ENCODE results near the gene FARSA.
"Not testable (repeated sequence)": the region's sequence is repeated elsewhere in the genome, so short reads cannot be mapped to it uniquely, and the experiment has no call there.

Gene FARSA

GRCh38 chr19:12953799-12954611 lies 20.5 kb upstream of the FARSA start:
- DNase-seq (ENCODE audit: low read depth), result no peak

GRCh38 chr19:12953138-12953798 lies 19.8 kb upstream of the FARSA start:
- no peak for DNase-seq (ENCODE audit: low read depth)

DNA sequence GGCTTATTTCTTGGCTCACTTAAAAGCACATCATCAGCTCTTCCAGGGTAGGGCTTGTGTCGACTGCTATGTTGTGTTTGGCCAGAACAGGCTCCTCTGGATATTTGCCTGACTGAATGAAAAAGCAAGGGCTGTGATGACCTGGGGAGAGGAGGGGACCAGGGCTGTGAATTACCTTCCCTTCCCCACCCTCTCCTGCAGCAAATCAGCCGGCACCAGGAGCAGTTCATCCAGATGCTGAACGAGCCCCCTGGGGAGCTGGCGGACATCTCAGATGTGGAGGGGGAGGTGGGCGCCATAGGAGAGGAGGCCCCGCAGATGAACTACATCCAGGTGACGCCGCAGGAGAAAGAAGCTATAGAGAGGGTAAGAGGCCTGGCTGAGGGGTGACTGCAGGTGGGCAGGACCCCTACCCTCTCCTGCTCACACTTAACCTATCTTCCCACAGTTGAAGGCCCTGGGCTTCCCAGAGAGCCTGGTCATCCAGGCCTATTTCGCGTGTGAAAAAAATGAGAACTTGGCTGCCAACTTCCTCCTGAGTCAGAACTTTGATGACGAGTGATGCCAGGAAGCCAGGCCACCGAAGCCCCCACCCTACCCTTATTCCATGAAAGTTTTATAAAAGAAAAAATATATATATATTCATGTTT lies 19.1 kb upstream of the FARSA start:
- no peak for DNase-seq (ENCODE audit: low read depth)

- not testable (repeated sequence) for DNase-seq (ENCODE audit: low read depth)
These were observed 18.5 kb upstream of the FARSA start for GRCh38 chr19:12952050-12952449.

- DNase-seq (ENCODE audit: low read depth), result no peak
These were observed 16.1 kb upstream of the FARSA start for GRCh38 chr19:12949363-12950283.

DNA sequence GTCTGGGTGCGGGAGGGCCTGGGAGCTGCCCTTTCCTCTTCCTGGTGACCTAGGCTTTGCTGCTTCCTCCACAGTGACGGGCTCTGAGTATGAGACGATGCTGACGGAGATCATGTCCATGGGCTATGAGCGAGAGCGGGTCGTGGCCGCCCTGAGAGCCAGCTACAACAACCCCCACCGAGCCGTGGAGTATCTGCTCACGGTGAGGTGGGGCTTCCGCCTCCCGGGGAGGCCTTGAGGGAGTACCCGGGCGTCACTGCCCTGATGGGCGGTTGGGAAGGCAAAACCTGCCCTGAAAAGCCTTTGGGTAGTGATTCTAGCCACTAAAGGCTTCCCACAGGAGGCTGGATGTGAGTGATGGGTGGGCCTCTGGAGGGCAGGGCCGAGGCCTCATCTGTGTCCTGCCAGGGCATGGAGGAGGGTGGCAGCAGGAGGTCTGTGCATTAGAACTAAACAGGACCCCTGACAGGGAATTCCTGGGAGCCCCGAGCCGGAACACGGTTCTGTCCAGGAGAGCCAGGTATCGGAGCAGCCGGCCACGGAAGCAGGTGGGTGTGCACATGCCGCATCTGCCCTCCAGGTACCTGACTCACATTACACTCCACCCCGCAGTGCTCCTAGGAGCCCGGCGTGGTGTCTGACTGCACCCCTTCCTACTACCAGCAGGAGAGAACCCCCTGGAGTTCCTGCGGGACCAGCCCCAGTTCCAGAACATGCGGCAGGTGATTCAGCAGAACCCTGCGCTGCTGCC lies 15.3 kb upstream of the FARSA start:
- no peak for DNase-seq (ENCODE audit: low read depth)

GRCh38 chr19:12947702-12948611 lies 14.4 kb upstream of the FARSA start:
- no peak for DNase-seq (ENCODE audit: low read depth)

DNA sequence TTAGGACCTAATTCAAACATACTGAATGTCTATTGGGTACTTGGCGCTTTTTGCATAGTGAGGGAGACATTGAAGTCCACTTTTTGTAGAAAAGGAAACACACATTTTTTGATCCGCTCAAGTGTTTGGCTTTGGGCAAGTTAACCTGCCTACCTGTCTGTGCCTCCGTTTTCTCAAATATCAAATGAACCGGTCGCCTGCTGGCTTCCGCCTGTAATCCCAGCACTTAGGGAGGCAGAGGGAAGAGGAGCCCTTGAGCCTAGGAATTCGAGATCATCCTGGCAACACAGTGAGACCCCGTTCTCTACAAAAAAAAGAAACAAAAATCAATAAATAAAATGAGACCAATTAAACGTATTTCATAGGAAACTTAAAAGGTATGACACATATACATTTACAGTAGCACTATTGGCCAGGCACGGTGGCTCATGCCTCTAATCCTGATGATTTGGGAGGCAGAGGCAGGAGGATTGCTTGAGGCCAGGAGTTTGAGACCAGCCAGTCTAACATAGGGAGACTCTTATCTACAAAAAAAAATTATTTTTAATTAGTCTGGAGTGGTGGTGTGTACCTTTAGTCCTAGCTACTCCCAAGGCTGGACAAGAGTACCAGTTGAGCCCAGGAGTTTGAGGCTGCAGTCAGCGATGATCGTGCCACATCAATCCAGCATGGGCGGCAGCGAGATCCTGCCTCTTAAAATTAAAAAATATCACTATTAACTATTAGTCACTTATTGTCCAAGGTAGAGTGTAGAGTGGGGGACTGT lies 13.4 kb upstream of the FARSA start:
- no peak for DNase-seq (ENCODE audit: low read depth)

DNA sequence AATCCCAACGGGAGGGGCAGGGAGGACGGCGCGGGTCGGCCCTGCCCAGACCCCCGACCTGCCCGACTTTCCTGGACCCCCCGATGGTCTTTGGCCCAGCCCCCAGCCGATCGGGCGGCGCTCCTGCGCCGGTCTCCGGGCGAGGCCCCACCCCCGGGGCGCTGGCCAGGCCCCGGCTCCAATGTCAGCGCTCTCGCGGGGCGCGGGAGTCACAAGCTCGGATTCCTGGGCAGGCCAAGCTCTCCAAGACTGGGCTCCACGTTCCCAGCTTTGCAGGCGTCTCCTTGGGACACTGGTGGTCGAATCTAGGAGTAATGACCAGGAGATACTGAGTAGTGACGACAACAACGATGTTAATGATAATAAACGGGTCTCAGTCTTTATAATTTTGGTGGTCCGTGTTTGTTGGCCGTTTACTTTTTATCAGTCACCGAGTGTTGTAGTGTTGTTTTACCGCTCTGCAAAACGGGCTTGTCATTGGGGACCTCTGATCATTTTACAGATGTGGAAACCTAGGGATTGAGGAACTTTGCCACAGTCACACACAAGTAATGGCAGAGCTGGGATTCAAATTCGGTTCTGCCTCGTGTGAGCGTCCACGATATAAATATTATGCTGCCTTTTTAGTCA lies 12.7 kb upstream of the FARSA start:
- DNase-seq (ENCODE audit: low read depth), result peak; percentile 41

- DNase-seq (ENCODE audit: low read depth), result peak; percentile 97
These were observed 12.1 kb upstream of the FARSA start, which contains the start of gene RAD23A for GRCh38 chr19:12945479-12946091. TSS of gene RAD23A (plus strand) at chr19:12945862. CDS start at chr19:12945949, 87 bp downstream.

DNA sequence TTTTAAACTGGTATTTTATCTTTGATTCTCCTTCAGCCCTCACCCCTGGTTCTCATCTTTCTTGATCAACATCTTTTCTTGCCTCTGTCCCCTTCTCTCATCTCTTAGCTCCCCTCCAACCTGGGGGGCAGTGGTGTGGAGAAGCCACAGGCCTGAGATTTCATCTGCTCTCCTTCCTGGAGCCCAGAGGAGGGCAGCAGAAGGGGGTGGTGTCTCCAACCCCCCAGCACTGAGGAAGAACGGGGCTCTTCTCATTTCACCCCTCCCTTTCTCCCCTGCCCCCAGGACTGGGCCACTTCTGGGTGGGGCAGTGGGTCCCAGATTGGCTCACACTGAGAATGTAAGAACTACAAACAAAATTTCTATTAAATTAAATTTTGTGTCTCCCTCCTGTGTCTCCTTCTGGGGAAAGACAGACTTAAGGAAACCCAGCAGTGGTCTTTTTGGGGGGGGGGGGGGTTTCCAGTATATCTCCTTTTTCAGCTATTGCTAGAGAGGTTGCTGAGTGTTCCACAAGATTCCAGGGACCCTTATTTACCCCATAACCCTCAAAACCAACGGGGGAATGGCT lies 10.7 kb upstream of the FARSA start:
- DNase-seq (ENCODE audit: low read depth), result no peak

DNA sequence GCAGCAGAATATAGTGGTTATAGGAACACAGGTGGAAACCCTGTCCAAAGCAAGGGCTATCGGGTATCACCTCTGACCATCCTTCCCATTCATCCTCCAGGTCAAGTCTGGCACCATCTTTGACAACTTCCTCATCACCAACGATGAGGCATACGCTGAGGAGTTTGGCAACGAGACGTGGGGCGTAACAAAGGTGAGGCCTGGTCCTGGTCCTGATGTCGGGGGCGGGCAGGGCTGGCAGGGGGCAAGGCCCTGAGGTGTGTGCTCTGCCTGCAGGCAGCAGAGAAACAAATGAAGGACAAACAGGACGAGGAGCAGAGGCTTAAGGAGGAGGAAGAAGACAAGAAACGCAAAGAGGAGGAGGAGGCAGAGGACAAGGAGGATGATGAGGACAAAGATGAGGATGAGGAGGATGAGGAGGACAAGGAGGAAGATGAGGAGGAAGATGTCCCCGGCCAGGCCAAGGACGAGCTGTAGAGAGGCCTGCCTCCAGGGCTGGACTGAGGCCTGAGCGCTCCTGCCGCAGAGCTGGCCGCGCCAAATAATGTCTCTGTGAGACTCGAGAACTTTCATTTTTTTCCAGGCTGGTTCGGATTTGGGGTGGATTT lies 10.0 kb upstream of the FARSA start:
- DNase-seq (ENCODE audit: low read depth), result no peak

GRCh38 chr19:12940897-12941296 lies 7.4 kb upstream of the FARSA start:
- no peak for DNase-seq (ENCODE audit: low read depth)

- no peak for DNase-seq (ENCODE audit: low read depth)
These were observed 6.5 kb upstream of the FARSA start for GRCh38 chr19:12939975-12940423.

- DNase-seq (ENCODE audit: low read depth), result no peak
These were observed 5.5 kb upstream of the FARSA start for GRCh38 chr19:12938779-12939601.

DNA sequence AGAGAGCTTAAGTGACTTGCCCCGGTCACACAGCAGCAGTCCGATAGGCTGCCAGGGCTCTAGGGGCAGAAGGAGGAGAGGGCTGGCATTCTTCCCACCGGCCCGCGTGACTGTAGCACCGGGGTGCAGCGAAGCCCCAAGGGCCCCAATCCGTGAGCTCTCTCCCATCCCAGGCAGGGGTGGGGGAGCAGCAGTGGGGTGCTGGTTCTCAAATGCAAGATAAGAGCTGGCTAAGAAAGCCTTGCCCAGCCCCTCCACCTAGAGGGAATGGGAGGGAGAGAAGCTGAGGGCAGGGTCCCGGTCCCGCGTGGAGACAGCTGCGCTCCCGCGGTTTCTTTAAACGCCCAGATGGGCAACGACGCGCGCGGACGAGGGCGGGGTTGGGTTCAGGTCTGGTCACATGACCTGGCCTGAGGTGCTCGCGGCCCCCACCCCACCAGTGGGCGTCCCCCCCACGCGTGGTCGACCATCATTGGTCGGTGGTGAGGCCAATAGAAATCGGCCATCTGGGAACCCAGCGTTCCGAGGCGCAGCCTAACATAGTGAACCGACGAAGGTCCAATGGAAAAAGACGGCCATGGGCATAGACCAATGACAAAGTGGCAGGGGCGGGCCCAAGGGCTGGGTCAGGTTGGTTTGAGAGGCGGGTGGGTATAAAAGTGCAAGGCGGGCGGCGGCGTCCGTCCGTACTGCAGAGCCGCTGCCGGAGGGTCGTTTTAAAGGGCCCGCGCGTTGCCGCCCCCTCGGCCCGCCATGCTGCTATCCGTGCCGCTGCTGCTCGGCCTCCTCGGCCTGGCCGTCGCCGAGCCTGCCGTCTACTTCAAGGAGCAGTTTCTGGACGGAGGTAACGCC lies 4.6 kb upstream of the FARSA start, which contains the start of gene CALR:
CALR (plus strand) TSS at position 683 of the 852 bp plus-strand sequence; CDS start at position 754, 71 bp downstream.
- DNase-seq (ENCODE audit: low read depth), result peak; percentile 98

Measured in activated T-helper 9 cell treated with anti-CD3 and anti-CD28 coated beads, Interleukin-2, amount 50 U/mL, for 16 hours (primary cell).